H1 (cell line): Measurements from ENCODE around the gene ZNF2. TPM values are rescaled to one million over a fixed set of nuclear protein-coding genes. Genes with fewer than 3 reads are reported as not detected.

Experiments
- BCL11A ChIP-seq, 2 experiments: IDR thresholded peaks; one replicate each; pipeline ENCODE4 v1.6.1; 2011; ENCODE audit warnings: low read depth in 2 of 2, low read length in 2 of 2, mild to moderate bottlenecking in 2 of 2
- CEBPB ChIP-seq: IDR thresholded peaks from 2 replicates; pipeline ENCODE4 v1.6.1; 2012; ENCODE audit warnings: low read depth, low read length
- CHD1 ChIP-seq: IDR thresholded peaks from 2 replicates; pipeline ENCODE4 v1.6.1; 2012; ENCODE audit warnings: low read depth, low read length, improper control_type of control experiment
- CHD2 ChIP-seq: IDR thresholded peaks from 2 replicates; pipeline ENCODE4 v1.6.1; 2012; ENCODE audit warnings: low read length, improper control_type of control experiment
- CTCF ChIP-seq, 3 experiments: IDR thresholded peaks; 1 replicate in 2 of 3; 2 replicates in 1 of 3; pipeline versions ENCODE4 v1.5.1 to v1.6.1; 2011; ENCODE audit warnings: low read length in 3 of 3, mild to moderate bottlenecking in 3 of 3, inconsistent platforms in 2 of 3, low read depth in 1 of 3, moderate library complexity in 1 of 3; ENCODE audit not compliant: insufficient read depth in 1 of 3; ENCODE audit errors: control extremely low read depth in 1 of 3
- GABPA ChIP-seq: IDR thresholded peaks from 2 replicates; pipeline ENCODE4 v1.6.1; 2011; ENCODE audit warnings: mild to moderate bottlenecking, low read length, moderate library complexity, borderline replicate concordance; ENCODE audit not compliant: insufficient read depth
- JUN ChIP-seq: IDR thresholded peaks from 2 replicates; pipeline ENCODE4 v1.6.1; 2011; ENCODE audit warnings: low read depth, mild to moderate bottlenecking, improper control_type of control experiment, low read length
- JUND ChIP-seq: IDR thresholded peaks from 2 replicates; pipeline ENCODE4 v1.6.1; 2011; ENCODE audit warnings: mild to moderate bottlenecking, improper control_type of control experiment, low read length
- KDM1A ChIP-seq: fragments of 200-600, 300-600 bp; sonication (generic); IDR thresholded peaks from 2 replicates; pipeline ENCODE4 v1.7.1; 2016; ENCODE audit warnings: mild to moderate bottlenecking, low read length, borderline replicate concordance
- KDM4A ChIP-seq: IDR thresholded peaks from one replicate; pipeline ENCODE4 v1.7.1; 2012; ENCODE audit warnings: low read depth, mild to moderate bottlenecking, moderate library complexity, low read length, inconsistent platforms; ENCODE audit not compliant: severe bottlenecking
- KDM5A ChIP-seq: fragments of 200-600 bp; IDR thresholded peaks from 2 replicates; pipeline ENCODE4 v1.7.1; 2012; ENCODE audit warnings: mild to moderate bottlenecking, low read length, inconsistent platforms, mixed read lengths
- POU5F1 ChIP-seq: IDR thresholded peaks from 2 replicates; pipeline ENCODE4 v1.6.1; 2011; ENCODE audit warnings: low read depth, mild to moderate bottlenecking, low read length, moderate library complexity
- RFX5 ChIP-seq: IDR thresholded peaks from 2 replicates; pipeline ENCODE4 v1.6.1; 2011; ENCODE audit warnings: low read depth, low read length, improper control_type of control experiment, borderline replicate concordance
- SAP30 ChIP-seq: fragments of 300-600 bp; sonication (generic); IDR thresholded peaks from 2 replicates; pipeline ENCODE4 v1.7.1; 2012; ENCODE audit warnings: low read length, moderate library complexity, mild to moderate bottlenecking, inconsistent platforms; ENCODE audit not compliant: insufficient read depth, insufficient replicate concordance
- SIRT6 ChIP-seq: IDR thresholded peaks from one replicate; pipeline ENCODE4 v1.7.1; 2012; ENCODE audit warnings: low read length, inconsistent platforms
- SP1 ChIP-seq: IDR thresholded peaks from 2 replicates; pipeline ENCODE4 v1.6.1; 2011; ENCODE audit warnings: low read depth, low read length
- TAF1 ChIP-seq: IDR thresholded peaks from 2 replicates; pipeline ENCODE4 v1.6.1; 2011; ENCODE audit warnings: mild to moderate bottlenecking, low read depth, low read length
- TAF7 ChIP-seq: optimal IDR thresholded peaks from 2 replicates; pipeline ENCODE3; 2011; ENCODE audit warnings: low read depth, mild to moderate bottlenecking, inconsistent platforms, low read length, moderate library complexity, borderline replicate concordance
- TCF12 ChIP-seq: IDR thresholded peaks from 2 replicates; pipeline ENCODE4 v1.6.1; 2011; ENCODE audit warnings: low read depth, mild to moderate bottlenecking, low read length
- TEAD4 ChIP-seq: IDR thresholded peaks from 2 replicates; pipeline ENCODE4 v1.6.1; 2012; ENCODE audit warnings: low read depth, low read length, inconsistent platforms, mixed read lengths
- USF2 ChIP-seq: IDR thresholded peaks from 2 replicates; pipeline ENCODE4 v1.6.1; 2011; ENCODE audit warnings: low read length, improper control_type of control experiment
- polyA plus RNA-seq, 7 experiments: library from polyadenylated mRNA; depleted of rRNA in 3 of 7; stranded (reverse) in 5 of 7; unstranded in 2 of 7; fragments of >200 nt in 5 of 7; fragments of 200-250 nt in 2 of 7; gene quantifications; 1 replicate in 5 of 7; 2 replicates in 1 of 7; 4 replicates in 1 of 7; pipeline versions ENCODE4 v1.2.1 to v1.2.3, GENCODE V29; 2011 to 2013; ENCODE audit warnings: missing spikeins in 2 of 7, mixed read lengths in 2 of 7
- total RNA-seq: library from RNA; stranded (reverse); fragmentation: NEBNext Ultra II Directional; extraction: Animal tissue kit (Norgen Biotek cat#: 25700); gene quantifications from 2 replicates; pipeline ENCODE4 v1.2.1, GENCODE V29; 2021

Gene ZNF2
- total and polyA plus RNA-seq, 2 of the 8 experiments (the other 6 are each of a cell fraction or from before 2014, with no cell fraction given), result 1.3 to 3.0 TPM

GRCh38 chr2:95207111-95207961 is 41.7 kb downstream of the ZNF2 start, which contains the start of gene ZNF892 (continued):
- TF ChIP-seq SIRT6, result no peak
- TF ChIP-seq BCL11A (IDR thresholded peaks at IDR 0.05; ENCODE audit: low read depth in 2 of 2, low read length in 2 of 2), result no peak
- no peak for TF ChIP-seq CHD2
- no peak for TF ChIP-seq POU5F1
- TF ChIP-seq TCF12, result no peak
- TF ChIP-seq TEAD4, result no peak
- TF ChIP-seq TAF7, result no peak
- peak; percentile 67 for TF ChIP-seq TAF1
- TF ChIP-seq USF2, result no peak
- no peak for TF ChIP-seq KDM1A
- TF ChIP-seq JUND, result no peak
- TF ChIP-seq SP1, result no peak
- TF ChIP-seq RFX5, result no peak
- TF ChIP-seq GABPA, result no peak
- peak; percentile 33 to 45 (median 43) for TF ChIP-seq CTCF (IDR thresholded peaks at IDR 0.05; ENCODE audit: control extremely low read depth in 1 of 3, insufficient read depth in 1 of 3, low read depth in 1 of 3, low read length in 3 of 3)
- TF ChIP-seq JUN, result no peak
- TF ChIP-seq CEBPB, result no peak
- no peak for TF ChIP-seq CHD1
- TF ChIP-seq KDM5A, result peak; percentile 58; the same call in 1 of the 2 replicates
- TF ChIP-seq KDM4A, result peak; percentile 96
- TF ChIP-seq SAP30, result no peak
